HepG2 (cell line): ENCODE data around the gene MMP24OS. TPM values are rescaled to one million over a fixed set of nuclear protein-coding genes. Genes with fewer than 3 reads are reported as not detected.

Experiments
- CHD4 ChIP-seq: fragments of 200-600 bp; sonication (generic); IDR thresholded peaks from 2 replicates; pipeline ENCODE4 v1.7.0; 2017; ENCODE audit warnings: mild to moderate bottlenecking, low read length, borderline replicate concordance
- FUBP1 ChIP-seq: sonication (generic); formaldehyde crosslinking; IDR thresholded peaks from 2 replicates; pipeline ENCODE4 v1.5.1; 2020; ENCODE audit warnings: missing genetic modification reagents, mild to moderate bottlenecking, borderline replicate concordance
- MAZ ChIP-seq, 2 experiments: sonication (generic) in 1 of 2; formaldehyde crosslinking in 1 of 2; IDR thresholded peaks; 2 replicates each; pipeline versions ENCODE4 v1.5.0 to v1.6.1; 2012 to 2020; ENCODE audit warnings: low read depth in 2 of 2, mild to moderate bottlenecking in 2 of 2, borderline replicate concordance in 1 of 2, improper control_type of control experiment in 1 of 2, low read length in 1 of 2, missing genetic modification reagents in 1 of 2, moderate library complexity in 1 of 2
- NR2C2 ChIP-seq: sonication (generic); formaldehyde crosslinking; IDR thresholded peaks from 2 replicates; pipeline ENCODE4 v1.4.0; 2020; ENCODE audit warnings: missing genetic modification reagents, mild to moderate bottlenecking, moderate library complexity, borderline replicate concordance
- PCBP1 ChIP-seq: fragments of 200-400 bp; formaldehyde crosslinking; IDR thresholded peaks from 2 replicates; pipeline ENCODE4 v1.6.1; 2017; ENCODE audit warnings: mild to moderate bottlenecking, low read depth, low read length, borderline replicate concordance
- PHF20 ChIP-seq: sonication (generic); formaldehyde crosslinking; IDR thresholded peaks from 2 replicates; pipeline ENCODE4 v1.5.0; 2020; ENCODE audit warnings: mild to moderate bottlenecking, missing genetic modification reagents
- ZNF318 ChIP-seq: sonication (generic); formaldehyde crosslinking; IDR thresholded peaks from 2 replicates; pipeline ENCODE4 v1.4.0; 2020; ENCODE audit warnings: mild to moderate bottlenecking, missing genetic modification reagents
- ZNF562 ChIP-seq: sonication (generic); formaldehyde crosslinking; IDR thresholded peaks from 2 replicates; pipeline ENCODE4 v1.8.0; 2022; ENCODE audit warnings: missing genetic modification reagents, borderline replicate concordance
- ZNF598 ChIP-seq: sonication (generic); formaldehyde crosslinking; IDR thresholded peaks from 2 replicates; pipeline ENCODE4 v1.5.1; 2020; ENCODE audit warnings: mild to moderate bottlenecking, missing genetic modification reagents, borderline replicate concordance
- ZNF607 ChIP-seq: sonication (generic); formaldehyde crosslinking; IDR thresholded peaks from 2 replicates; pipeline ENCODE4 v1.5.1; 2020; ENCODE audit warnings: missing genetic modification reagents, mild to moderate bottlenecking, borderline replicate concordance
- polyA plus RNA-seq, 8 experiments: library from polyadenylated mRNA; depleted of rRNA in 3 of 8; stranded (reverse) in 7 of 8; unstranded in 1 of 8; fragments of >200 nt; fragmentation: Illumina TruSeq in 4 of 8; extraction: Trizol in 4 of 8; gene quantifications; 2 replicates each; pipeline versions ENCODE4 v1.2.1 to v1.2.3, GENCODE V29; 2011 to 2016; ENCODE audit warnings: low read depth in 4 of 8, missing spikeins in 1 of 8, mixed read lengths in 1 of 8; ENCODE audit not compliant: insufficient read depth in 1 of 8
- total RNA-seq, 5 experiments: library from RNA; depleted of rRNA; stranded (reverse); fragments of >200 nt; fragmentation: Illumina TruSeq; extraction: Trizol; gene quantifications; 2 replicates each; pipeline ENCODE4 v1.2.3, GENCODE V29; 2016; ENCODE audit warnings: low read depth in 1 of 5
- TF ChIP-seq, protein P1 (sequence below): sonication (generic); formaldehyde crosslinking; IDR thresholded peaks from 2 replicates; pipeline ENCODE4 v1.4.0; 2020; ENCODE audit warnings: missing genetic modification reagents, mild to moderate bottlenecking, borderline replicate concordance

The MMP24OS gene
- total and polyA plus RNA-seq, 2 of the 13 experiments (the other 11 are each of a cell fraction or from before 2014, with no cell fraction given) = 6.0 to 8.5 TPM

GRCh38 chr20:35305682-35306556, 28.0 kb upstream of the MMP24OS start (continued):
- TF ChIP-seq FUBP1 (CRISPR knock-in tag) (no peak), ZNF607 (CRISPR knock-in tag) (no peak), ZNF562 (no peak), ZNF598 (CRISPR knock-in tag) (no peak), NR2C2 (CRISPR knock-in tag) (no peak; the same call in 1 of the 2 replicates), ZNF318 (CRISPR knock-in tag) (no peak), MAZ (IDR thresholded peaks at IDR 0.05; ENCODE audit: borderline replicate concordance, low read depth, low read length) (no peak), MAZ (CRISPR knock-in tag; IDR thresholded peaks at IDR 0.05; ENCODE audit: low read depth) (no peak), PCBP1 (no peak), CHD4 (no peak), PHF20 (CRISPR knock-in tag) (no peak)
- TF ChIP-seq, protein P1, sequence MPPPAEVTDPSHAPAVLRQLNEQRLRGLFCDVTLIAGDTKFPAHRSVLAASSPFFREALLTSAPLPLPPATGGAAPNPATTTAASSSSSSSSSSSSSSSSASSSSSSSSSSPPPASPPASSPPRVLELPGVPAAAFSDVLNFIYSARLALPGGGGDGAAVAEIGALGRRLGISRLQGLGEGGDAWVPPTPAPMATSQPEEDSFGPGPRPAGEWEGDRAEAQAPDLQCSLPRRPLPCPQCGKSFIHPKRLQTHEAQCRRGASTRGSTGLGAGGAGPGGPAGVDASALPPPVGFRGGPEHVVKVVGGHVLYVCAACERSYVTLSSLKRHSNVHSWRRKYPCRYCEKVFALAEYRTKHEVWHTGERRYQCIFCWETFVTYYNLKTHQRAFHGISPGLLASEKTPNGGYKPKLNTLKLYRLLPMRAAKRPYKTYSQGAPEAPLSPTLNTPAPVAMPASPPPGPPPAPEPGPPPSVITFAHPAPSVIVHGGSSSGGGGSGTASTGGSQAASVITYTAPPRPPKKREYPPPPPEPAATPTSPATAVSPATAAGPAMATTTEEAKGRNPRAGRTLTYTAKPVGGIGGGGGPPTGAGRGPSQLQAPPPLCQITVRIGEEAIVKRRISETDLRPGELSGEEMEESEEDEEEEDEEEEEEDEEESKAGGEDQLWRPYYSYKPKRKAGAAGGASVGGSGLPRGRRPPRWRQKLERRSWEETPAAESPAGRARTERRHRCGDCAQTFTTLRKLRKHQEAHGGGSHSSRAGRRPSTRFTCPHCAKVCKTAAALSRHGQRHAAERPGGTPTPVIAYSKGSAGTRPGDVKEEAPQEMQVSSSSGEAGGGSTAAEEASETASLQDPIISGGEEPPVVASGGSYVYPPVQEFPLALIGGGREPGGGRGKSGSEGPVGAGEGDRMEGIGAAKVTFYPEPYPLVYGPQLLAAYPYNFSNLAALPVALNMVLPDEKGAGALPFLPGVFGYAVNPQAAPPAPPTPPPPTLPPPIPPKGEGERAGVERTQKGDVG (CRISPR knock-in tag) = no peak
